ENCODE data around the gene HSPA8. TPM values are rescaled to one million over a fixed set of nuclear protein-coding genes. Genes with fewer than 3 reads are reported as not detected.

HSPA8 gene
- total and polyA plus RNA-seq, 2 of the 4 experiments (the other 2 are of a cell fraction), result 2,309 to 4,346 TPM

DNA sequence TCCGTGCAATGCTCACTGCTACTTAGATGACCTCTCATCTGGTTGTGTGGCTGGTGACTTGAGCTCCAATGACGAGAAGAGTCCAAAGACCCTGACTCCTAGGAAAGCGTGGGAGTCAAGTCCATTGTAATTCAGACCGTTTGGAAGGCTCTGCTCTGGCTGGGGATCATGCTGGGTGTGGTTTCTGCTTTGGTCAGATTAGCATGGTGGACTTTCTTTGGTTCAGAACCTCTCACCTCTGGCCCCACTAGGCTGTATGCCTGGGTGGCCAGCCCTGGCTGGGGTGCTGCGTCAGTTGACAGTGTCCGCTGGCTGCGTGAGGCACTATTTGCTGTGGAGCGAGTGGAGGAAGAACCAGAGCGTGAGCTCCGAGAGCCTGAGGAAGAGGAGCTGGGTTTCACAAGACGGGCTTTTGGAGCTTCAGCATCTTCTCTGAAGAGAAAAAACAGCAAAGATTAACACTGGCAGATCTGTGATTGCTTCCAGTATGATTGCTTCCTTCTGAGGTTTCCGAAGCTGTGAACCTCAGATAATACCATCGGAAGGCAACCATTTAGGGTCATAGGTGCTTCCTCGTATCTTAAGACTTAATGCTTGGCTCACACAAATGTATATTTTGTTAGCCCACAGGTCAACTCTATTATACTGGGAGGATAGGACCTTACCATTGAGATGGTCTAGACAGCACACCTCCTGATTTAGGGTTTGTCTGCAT lies 11.6 kb upstream of the HSPA8 start:
- H4K5ac ChIP-seq (ENCODE audit: low read depth, low read length), result no peak overlapping the region
- no peak overlapping the region for H3K14ac ChIP-seq (replicated peaks; ENCODE audit: low read depth, low read length)
- no peak overlapping the region for H2BK15ac ChIP-seq (ENCODE audit: low read depth, low read length)
- ATAC-seq (ENCODE audit: low read depth) (no peak), DNase-seq (no peak)
- ChIA-PET POLR2A (ENCODE audit: unreplicated experiment) (no interaction called here), CTCF (no interaction called here)
- H3K4me1 ChIP-seq (ENCODE audit: control insufficient read depth, insufficient read depth, low read length), result no peaks in the 10 kb centered on the region
- intact Hi-C loops (cut with micrococcal nuclease), result no loop called here
- dilution Hi-C loops (cut with HindIII; ENCODE audit: low sequenced_read_pairs, unreplicated experiment), result no loop called here
- no peak overlapping the region for H3K4me3 ChIP-seq (ENCODE audit: insufficient read depth, low read depth, low read length)
- 0 out of 2 replicates have a peak, but pooled peaks cover 3% of the 10 kb centered on the region for H3K9me1 ChIP-seq (ENCODE audit: insufficient read depth, low read length)
- no peak overlapping the region for H2AFZ ChIP-seq (replicated peaks; ENCODE audit: low read length, poor library complexity)
- TF ChIP-seq, protein P1, sequence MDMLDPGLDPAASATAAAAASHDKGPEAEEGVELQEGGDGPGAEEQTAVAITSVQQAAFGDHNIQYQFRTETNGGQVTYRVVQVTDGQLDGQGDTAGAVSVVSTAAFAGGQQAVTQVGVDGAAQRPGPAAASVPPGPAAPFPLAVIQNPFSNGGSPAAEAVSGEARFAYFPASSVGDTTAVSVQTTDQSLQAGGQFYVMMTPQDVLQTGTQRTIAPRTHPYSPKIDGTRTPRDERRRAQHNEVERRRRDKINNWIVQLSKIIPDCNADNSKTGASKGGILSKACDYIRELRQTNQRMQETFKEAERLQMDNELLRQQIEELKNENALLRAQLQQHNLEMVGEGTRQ (IDR thresholded peaks at IDR 0.05; ENCODE audit: low read depth, low read length), result no peak
- no peak for TF ChIP-seq FOS (IDR thresholded peaks at IDR 0.05; ENCODE audit: low read depth, low read length)
- H2AK5ac ChIP-seq (ENCODE audit: low read depth, low read length), result no peak overlapping the region
- no peak overlapping the region for H4K91ac ChIP-seq (ENCODE audit: insufficient read depth, low read depth, low read length)
- H2AK9ac ChIP-seq (replicated peaks; ENCODE audit: low read depth, low read length, poor library complexity), result no peak overlapping the region
- H4K8ac ChIP-seq (ENCODE audit: low read depth in 2 of 2, low read length in 2 of 2), result no peak overlapping the region
- no peaks in the 10 kb centered on the region for H3K9me3 ChIP-seq (ENCODE audit: control insufficient read depth, insufficient read depth, low read length)
- no peak overlapping the region for H3K56ac ChIP-seq (ENCODE audit: extremely low read depth, insufficient read depth, low read length)
- H2BK120ac ChIP-seq (ENCODE audit: low read depth, low read length), result no peak overlapping the region
- no peak overlapping the region for H3K23ac ChIP-seq (ENCODE audit: low read depth, low read length)
- in situ Hi-C loops (cut with MboI; ENCODE audit: low sequenced_read_pairs), result no loop called here
- no peak overlapping the region for H2BK20ac ChIP-seq (ENCODE audit: low read depth, low read length)
- no peak overlapping the region for H2BK5ac ChIP-seq (ENCODE audit: low read depth, low read length, poor library complexity, severe bottlenecking)
- H3K18ac ChIP-seq (ENCODE audit: low read depth, low read length), result no peak overlapping the region
- H4K20me1 ChIP-seq (ENCODE audit: insufficient read depth, low read length), result no peaks in the 10 kb centered on the region
- H3K9ac ChIP-seq (ENCODE audit: low read depth, low read length), result no peak overlapping the region
- no peak overlapping the region for H3K27ac ChIP-seq (ENCODE audit: insufficient read depth, low read length)
- no peak overlapping the region for H3K4ac ChIP-seq (ENCODE audit: low read depth, low read length)
- no TSS peak for BruUV-seq (replicated peaks)
- H3K36me3 ChIP-seq (ENCODE audit: control insufficient read depth, insufficient read depth, low read length), result peaks cover 59% of the 10 kb centered on the region
- H3K79me1 ChIP-seq (ENCODE audit: low read depth in 1 of 2, low read length in 2 of 2), result peaks cover 17% of the 10 kb centered on the region in 2 experiments
- WGBS, 2 experiments (ENCODE audit: extremely low coverage in 2 of 2, insufficient read length in 1 of 2), result 98% methylated on average over 8 of the region's 14 CpGs; no CpG with 5 or more reads in 1 of the 2 experiments
- H3K27me3 ChIP-seq (ENCODE audit: control insufficient read depth, insufficient read depth, low read length), result no peaks in the 10 kb centered on the region
- no peak overlapping the region for H3K4me2 ChIP-seq (ENCODE audit: low read depth, low read length)
